Ecto neural progenitor cell (in vitro differentiated cells): ENCODE data around the gene CLRN3.

ENCODE experiments used
- DNase-seq: peaks from one replicate; pipeline ENCODE4 v3.0.0-alpha.2; 2018; ENCODE audit warnings: low spot score

CLRN3 gene

GRCh38 chr10:127874671-127875448, 17.9 kb downstream of the CLRN3 start:
- no peak for DNase-seq

- DNase-seq, result no peak
These were observed 18.8 kb downstream of the CLRN3 start for GRCh38 chr10:127873901-127874470.

- peak; percentile 19 for DNase-seq
These were observed 19.7 kb downstream of the CLRN3 start for GRCh38 chr10:127872871-127873600.

GRCh38 chr10:127872011-127872761, 20.6 kb downstream of the CLRN3 start:
- peak; percentile 41 for DNase-seq

GRCh38 chr10:127871631-127872010, 21.1 kb downstream of the CLRN3 start:
- no peak for DNase-seq

GRCh38 chr10:127869329-127869728, 23.4 kb downstream of the CLRN3 start:
- no peak for DNase-seq

- no peak for DNase-seq
These were observed 24.9 kb downstream of the CLRN3 start for GRCh38 chr10:127867805-127868204.

GRCh38 chr10:127866276-127867013, 26.3 kb downstream of the CLRN3 start:
- DNase-seq, result no peak

GRCh38 chr10:127863231-127863825, 29.4 kb downstream of the CLRN3 start:
- DNase-seq, result no peak

- no peak for DNase-seq
These were observed 32.1 kb downstream of the CLRN3 start for GRCh38 chr10:127860592-127860991.

- DNase-seq, result no peak
These were observed 36.8 kb downstream of the CLRN3 start for GRCh38 chr10:127855976-127856375.

GRCh38 chr10:127855591-127855881, 37.2 kb downstream of the CLRN3 start:
- no peak for DNase-seq

- no peak for DNase-seq
These were observed 37.8 kb downstream of the CLRN3 start for GRCh38 chr10:127854769-127855590.

GRCh38 chr10:127853868-127854768, 38.6 kb downstream of the CLRN3 start:
- peak; percentile 79 for DNase-seq

GRCh38 chr10:127852456-127852855, 40.3 kb downstream of the CLRN3 start:
- DNase-seq, result no peak

- no peak for DNase-seq
These were observed 41.0 kb downstream of the CLRN3 start for GRCh38 chr10:127851661-127852194.

GRCh38 chr10:127850944-127851343, 41.8 kb downstream of the CLRN3 start:
- DNase-seq, result no peak

GRCh38 chr10:127849921-127850320, 42.8 kb downstream of the CLRN3 start:
- DNase-seq, result no peak

- DNase-seq, result no peak
These were observed 43.5 kb downstream of the CLRN3 start for GRCh38 chr10:127849224-127849623.
